HTR-8/SVneo (cell line): ENCODE data around the gene SLC25A41.

Experiments
- DNase-seq: peaks from one replicate; pipeline ENCODE4 v3.0.0; 2011; ENCODE audit warnings: low spot score, mixed read lengths; ENCODE audit not compliant: insufficient read length
- FAIRE-seq: peaks from 2 replicates; lab custom pipeline; 2011; peaks lifted over from hg19 to GRCh38; lab: Jason Lieb, UNC

Gene SLC25A41

DNA sequence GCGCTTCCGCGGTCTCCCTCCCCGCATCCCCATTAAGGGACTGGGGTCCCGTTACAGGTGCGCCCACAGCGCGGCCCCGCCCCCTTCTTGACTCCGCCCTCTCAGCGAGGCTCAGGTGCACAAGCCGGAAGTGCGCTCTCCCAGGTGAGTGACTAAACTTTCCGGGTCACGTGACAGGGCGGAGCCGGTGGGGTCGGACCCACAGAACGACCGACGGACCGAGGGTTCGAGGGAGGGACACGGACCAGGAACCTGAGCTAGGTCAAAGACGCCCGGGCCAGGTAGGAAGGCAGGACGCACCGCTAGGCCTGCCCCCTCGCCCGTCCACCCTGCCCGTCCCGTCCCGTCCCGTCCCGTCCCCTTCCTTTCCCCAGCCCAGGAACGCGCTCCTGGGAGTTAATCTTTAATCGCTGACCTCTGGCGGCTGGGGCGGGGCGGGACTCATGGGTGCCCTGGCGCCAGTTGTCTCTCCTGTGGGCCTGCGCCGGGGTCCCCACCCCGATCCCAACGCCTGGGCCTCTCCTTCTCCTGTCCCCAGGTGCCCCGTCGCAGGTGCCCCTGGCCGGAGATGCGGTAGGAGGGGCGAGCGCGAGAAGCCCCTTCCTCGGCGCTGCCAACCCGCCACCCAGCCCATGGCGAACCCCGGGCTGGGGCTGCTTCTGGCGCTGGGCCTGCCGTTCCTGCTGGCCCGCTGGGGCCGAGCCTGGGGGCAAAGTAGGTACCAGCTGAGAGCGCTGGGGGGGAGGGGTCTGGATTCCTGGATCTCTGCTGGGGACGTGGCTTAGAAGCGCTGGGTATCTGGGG, 30.7 kb upstream of the SLC25A41 start, which contains the start of gene CRB3:
Gene CRB3, plus strand, starts transcription at position 202 of the 804 bp plus-strand sequence. Its CDS starts 431 bp downstream, at position 633.
- DNase-seq (no peak), FAIRE-seq (no peak)

DNA sequence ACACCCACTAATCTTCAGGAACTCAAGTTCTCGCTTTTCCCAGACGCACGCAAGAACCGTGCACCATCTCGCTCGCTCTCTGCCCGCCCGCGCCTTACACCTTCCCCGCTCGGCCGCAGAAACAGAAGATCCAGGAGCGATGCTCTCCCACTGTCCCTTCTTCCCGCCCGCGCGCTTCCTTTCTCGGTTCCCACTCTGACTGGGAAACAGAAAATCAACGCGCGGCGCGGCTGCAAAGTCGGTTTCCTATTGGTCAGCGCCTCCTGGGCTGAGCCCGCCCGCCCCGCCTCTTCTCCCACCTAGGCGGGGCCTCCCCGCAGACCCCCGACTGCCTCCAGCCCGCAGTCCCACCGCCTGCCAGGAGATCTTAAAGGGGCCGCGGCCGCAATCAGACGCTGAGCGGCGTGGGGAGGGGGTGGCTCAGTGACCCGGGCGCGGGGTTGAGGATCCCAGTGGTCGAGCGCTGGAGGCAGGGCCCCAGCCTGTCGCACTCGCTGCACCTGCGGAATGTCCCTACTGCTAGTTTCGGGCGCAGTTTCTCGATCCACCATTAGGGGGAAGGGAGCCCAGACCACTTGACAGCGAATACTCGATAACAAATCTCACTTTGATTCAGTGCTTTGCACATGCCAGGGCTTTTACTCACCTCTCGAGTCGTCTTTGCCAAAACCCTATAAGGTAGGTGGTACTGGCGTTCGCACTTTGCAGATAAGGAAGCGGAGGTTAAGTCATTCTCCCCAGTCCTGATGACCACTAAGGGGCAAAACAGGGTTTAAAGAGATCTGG, 26.7 kb upstream of the SLC25A41 start:
- FAIRE-seq: peak; percentile 42

DNA sequence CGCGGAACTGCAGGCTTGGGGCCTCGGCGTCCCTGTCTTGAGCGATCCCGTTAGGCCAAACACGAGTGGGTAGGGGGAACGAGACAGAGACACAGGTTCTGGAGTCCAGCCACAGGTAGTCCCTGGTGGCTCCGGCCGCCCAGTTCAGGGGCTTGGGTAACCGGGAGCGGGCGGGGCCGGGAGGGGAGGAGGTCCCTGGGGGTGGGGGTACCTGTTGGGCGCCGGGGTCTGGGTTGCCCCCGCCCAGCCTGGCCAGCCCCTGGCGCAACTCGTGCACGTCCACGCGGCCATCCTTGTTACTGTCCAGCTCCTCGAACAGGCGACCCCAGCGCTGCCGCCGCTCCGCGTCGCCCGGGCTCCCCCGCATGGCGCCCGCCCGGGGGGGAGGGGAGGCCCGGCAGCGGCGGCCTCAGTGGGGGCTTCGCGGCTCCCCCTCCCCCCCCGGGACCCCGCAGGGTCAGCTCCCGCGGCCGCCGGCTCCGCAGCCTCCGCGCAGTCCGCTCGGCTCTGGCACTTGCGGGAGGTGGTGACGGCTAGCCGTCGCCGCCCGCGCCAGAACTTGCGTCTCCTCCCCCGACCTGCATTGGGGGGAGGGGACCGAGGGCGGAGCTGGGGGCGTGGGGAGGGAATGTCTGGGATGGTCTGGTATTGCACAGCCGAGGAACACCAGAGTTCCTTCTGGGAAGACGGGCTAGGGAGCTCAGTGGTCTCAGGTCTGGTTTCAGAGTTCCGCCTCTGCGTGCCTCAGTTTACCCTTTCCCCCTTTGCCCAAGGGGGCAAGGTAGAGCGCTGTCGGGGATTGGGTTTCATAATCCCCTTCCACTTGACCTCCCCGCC, 25.9 kb upstream of the SLC25A41 start, which contains the start of gene SLC25A23:
Gene SLC25A23, minus strand, starts transcription at position 531 of the 837 bp plus-strand sequence. Its CDS starts 164 bp downstream, at position 367.
- DNase-seq: peak; percentile 78
- FAIRE-seq: peak; percentile 94

More for the DNA sequence above, 26.7 kb upstream of the SLC25A41 start:
- peak; percentile 98 for DNase-seq

DNA sequence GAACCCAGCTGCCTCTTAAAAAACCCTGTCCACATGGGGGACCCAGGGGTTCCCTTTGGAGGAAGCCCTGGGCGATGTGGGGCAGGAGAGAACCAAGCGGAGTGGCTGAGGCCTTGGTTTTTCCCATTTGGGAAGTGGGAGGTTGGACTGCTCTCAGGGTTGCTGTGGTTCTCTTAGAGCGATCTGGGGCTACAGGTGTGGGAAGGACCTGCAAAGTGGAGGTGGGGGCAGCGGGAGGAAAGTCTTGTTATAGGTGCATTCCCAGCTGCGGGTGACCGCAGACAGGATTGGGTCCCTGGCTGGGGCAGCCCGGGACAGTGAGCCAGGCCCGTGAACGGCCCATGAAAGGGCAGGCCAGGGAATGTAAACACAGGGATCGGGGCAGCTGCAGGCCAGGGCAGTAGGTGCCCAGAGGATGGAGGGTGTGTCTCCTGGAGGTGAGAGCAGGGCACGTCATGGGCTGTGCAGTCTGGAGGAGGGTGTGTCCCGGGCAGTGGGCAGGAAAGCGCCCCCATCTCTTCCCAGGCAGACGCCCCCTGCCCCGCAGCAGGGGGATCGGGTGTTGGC, 25.2 kb upstream of the SLC25A41 start:
- peak; percentile 52 for FAIRE-seq

DNA sequence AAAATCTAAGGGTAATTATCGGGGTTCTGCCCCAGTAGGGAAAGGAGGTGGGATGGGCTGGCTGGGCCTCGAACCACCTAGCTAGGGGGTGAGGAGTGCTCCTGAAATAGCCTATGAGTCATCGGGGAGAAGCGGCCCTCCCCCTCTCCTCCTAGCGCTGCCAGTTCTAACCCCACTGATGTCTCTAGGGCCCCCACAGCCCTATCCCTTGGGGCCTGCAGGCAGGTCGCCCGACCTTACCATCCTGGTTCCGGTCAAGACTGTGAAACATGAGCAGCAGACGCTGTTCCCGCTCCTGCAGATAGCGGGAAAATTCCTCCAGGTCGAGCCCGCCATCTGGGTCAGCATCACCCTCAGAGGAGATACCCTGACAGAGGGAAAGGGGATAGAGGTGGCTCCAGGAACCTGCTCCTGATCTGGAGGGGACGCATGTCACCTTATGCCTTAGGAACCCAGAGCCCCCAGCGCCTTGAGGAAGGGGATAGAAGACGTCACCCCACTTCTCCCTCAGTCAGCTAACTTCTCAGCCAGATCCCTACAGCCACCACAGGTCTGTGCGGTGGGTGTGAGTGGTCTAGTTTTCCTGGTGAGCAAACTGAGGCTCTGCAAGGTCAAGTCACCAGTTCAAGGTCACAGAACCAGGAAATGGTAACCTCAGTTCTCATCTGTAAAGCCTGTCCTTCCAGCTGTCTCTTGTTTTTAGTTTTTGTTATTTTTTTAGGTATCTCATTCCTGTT, 24.6 kb upstream of the SLC25A41 start:
- FAIRE-seq: peak; percentile 16
- DNase-seq: no peak

More for the DNA sequence above, 25.2 kb upstream of the SLC25A41 start:
- no peak for DNase-seq

DNA sequence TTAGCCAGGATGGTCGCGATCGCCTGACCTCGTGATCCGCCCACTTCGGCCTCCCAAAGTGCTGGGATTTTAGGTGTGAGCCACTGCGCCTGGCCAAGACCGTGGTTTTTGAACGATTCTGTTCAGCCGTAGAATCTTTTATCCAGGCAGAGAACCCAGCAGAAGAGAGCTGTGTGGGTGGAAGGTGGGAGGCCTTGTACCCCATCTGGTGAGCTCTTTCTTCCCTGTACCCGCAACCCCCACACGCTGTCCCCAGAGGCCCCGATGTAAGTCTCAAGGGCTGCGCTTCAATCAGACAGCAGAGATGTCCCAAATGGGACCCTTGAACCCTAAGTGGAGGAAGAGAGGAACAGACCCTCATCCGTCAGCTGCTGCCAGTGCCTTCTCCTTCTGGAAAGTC, 22.4 kb upstream of the SLC25A41 start:
- no peak for DNase-seq
- FAIRE-seq: no peak

DNA sequence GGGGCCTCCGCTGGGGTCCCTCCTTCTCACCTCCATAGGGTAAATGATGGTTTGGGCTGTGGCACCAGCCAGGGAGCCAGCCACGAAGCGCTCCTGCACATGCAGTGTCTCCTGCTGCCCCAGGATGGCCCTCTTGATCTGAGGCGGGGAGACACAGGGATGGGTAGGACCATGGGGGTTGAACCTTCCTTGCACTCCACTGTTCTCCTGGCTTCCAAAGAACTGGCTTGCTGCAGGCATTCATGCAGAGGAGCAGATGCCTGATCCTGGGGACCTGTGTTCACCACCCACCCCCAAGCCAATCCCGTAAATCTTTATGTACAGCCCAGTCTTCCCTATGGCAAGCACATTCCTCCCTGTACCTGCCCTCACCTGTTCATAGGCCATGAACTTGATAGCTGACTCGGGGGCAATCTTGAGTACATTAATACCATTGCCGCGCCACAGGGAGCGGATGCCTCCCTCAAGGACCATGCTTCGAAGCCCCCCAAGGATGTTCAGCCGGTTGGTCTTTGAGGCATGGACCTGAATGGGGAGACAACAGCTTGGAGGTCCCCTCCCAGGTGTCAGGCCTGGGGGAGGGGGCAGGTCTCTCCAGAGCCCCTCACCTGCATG, 20.5 kb upstream of the SLC25A41 start:
- DNase-seq (no peak), FAIRE-seq (no peak)

DNA sequence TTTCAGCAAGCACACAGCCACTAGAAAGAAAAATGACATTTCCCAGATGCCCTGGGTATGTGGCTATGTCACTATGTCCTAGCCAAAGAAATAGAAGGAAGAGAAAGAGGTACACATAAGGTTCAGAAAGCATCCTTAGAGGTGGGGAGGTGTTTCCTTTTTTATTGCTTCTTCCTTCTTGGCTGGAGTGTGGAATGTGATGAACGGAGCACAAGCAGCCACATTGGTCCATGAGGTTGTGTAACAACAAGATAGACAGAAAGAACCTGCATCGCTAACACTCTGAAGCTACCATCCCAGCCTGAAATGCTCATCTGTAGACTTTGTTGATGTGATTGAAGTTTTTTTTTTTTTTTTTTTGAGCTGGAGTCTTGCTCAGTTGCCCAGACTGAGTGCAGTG, 19.3 kb upstream of the SLC25A41 start:
- DNase-seq: no peak
- FAIRE-seq: no peak

DNA sequence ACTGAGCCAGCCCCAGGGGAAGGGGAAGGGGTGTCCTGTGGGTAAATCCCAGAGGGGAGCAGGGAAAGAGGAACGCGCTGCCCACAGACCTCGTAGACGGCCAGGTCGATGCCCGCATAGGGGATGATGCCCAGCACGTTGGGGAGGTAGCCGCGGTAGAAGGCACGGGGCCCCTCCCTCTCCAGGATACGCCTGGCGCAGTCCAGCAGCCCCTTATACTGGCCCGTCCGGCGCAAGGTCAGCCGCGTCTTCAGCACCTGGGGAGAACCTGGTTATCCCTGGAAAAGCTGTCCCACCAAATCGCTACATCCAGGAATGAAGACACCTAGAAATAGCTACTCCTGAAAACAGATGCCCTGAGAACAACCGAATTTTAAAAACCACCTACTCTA, 18.7 kb upstream of the SLC25A41 start:
- no peak for FAIRE-seq
- no peak for DNase-seq

DNA sequence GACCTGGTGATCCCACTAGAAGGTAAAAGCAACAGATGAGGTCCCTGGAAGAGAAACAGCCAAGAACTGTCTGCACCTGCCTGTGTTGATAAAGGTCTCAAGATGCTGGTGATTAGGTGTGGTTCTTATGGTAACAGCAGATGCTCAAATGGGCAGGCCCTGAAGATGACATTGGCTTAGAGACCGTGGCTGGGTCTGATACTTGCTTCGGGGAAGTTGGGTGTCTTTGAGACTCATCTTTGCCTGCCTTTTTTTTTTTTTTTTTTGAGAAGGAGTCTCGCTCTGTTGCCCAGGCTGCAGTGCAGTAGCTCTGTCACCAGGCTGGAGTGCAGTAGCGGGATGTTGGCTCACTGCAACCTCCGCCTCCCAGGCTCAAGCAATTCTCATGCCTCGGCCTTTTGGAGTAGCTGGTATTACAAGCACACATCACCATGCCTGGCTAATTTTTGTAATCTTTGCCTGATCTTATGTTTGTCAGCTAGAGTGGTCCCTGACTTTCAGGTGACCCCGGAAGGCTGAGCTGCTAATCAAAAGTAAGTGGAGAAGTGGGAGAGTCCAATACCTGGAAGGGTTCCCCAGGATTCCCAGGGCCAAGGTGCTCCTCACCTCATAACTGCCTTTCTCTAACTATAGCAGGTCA, 18.1 kb upstream of the SLC25A41 start:
- DNase-seq (no peak), FAIRE-seq (no peak)

DNA sequence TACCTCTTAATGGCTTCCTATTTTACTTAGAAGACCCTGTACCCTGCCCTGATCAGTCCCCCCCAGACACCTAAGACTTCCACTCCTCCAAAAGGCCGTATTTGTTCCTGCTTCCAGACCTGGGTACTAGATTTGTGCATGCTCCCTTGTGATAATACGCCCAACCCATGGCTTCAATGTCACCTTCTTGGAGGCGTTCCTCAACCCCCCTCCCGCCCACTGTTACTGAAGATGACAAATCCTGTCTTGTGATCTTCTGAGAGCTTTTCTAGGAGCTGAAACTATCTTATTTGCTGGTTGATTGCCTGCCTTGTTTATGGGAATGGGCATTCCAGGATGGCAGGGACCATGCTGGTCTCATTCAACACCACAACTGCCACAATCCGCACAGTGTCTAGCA, 16.6 kb upstream of the SLC25A41 start:
- DNase-seq (no peak), FAIRE-seq (no peak)

DNA sequence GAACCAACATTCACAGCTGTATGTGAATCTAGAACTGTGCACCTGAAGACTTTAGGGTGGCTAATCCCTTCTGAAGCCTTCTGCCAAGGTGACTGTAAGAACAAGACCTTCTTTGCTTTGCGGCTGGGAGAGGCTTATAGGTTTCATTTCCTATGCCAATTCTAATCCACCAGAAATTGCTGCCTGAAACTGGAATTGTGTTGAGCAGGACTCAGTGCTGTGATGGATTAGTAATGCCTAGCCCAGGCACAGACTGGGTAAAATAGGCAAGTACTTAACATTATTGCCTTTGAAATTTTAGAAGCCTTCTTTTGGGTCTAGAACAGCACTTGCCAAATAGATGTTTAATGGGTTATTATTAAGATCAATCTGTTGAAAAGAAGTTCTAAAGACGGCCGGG, 14.5 kb upstream of the SLC25A41 start:
- FAIRE-seq (no peak), DNase-seq (no peak)

DNA sequence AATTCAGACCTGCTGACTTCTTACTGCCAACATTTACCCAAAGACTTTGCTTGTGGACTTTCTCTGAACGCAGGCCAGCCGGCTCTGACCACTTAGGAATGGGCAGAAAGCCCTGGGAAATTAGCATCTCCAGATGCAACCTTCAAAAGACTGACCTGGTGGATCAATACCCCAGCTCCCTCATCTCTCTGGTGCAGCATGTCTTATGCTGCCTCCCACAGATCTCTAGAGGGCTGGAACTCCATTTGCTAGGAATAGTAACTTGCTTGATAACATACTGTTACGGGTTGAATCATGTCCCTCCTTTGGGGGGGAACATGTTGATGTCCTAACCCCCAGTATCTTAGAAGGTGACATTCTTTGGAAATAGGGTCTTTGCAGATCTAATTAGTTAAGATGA, 12.9 kb upstream of the SLC25A41 start:
- FAIRE-seq: no peak
- DNase-seq: no peak

DNA sequence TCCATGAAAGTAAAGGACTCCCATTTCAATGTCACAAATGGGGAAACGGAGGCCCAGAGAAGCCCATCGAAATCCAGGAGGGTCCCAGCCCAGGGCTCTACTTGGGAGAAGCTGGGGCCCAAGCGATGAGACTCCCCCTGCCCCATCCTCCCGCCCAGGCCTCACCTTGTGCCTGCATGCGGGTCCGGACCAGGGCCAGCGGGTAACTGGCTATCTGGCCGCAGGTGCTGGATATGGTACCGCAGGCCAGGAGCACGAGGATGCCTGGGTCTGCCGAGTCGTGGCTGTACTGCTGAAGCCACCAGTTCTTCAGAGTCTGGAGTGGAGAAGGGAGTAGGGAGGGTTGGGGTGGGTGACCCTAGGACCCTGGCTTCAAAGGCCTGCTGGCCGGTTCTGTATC, 10.4 kb upstream of the SLC25A41 start:
- DNase-seq: no peak

DNA sequence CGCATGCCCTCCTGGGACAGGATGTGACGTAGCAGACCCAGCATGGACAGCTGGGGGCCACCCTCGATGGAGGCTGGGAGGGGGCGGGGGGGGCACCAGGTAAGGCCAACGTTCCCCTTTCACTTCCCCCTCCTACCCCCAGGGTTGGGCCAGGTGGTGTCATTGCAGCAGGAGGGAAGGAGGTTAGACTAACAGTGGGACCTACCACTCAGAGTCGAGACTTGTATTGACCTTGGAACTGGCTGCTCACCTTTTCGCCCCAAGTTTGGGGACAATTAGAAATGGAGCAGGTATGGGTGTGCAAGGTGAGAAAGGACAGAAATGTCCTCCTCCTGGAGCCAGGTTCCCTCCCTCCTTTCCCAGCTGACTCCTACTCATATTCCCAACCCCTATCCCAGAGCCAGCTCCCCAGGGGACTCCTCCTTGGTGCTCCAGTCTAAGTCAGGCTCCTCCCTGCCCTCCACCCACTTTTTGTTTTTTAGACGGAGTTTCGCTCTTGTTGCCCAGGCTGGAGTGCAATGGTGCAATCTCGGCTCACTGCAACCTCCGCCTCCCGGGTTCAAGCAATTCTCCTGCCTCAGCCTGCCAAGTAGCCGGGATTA, 8.6 kb upstream of the SLC25A41 start:
- DNase-seq (no peak), FAIRE-seq (no peak)

More for the DNA sequence above, 10.4 kb upstream of the SLC25A41 start:
- no peak for FAIRE-seq

DNA sequence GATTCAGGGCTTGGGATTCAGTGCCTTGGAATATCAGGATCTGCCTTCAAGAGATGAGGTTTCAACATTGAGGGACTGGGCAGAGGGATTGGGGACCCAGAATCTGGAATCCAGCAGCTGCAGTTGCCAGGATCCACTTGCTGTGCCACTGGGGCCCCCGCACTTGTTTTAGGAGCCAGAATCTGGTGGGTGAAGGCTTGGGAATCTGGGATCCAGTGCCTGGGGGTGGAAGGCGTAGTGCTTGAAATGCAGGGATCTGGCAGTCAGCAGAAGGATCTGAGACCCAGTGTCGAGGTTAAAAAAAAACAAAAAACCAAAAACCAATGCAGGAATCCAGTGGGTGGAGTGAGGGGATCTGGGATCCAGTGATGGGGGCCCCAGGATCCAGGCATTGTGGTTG, 7.3 kb upstream of the SLC25A41 start:
- DNase-seq (no peak), FAIRE-seq (no peak)

DNA sequence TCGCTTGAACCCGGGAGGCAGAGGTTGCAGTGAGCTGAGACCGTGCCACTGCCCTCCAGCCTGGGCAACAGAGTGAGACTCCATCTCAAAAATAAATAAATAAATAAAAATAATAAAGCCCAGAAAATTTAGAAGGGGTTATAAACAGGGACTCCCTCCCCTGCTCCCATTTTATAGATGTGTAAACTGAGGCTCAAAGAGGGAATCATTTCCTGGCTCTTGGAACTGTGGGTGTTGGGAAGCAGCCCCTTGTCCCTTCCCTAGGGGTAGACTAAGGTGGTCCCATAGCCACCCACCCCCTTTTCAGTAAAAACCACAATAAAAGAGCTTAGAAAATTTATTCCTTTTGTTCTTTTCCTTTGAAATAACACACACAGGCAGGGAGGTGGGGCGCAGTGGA, 6.2 kb upstream of the SLC25A41 start:
- FAIRE-seq (no peak), DNase-seq (no peak)

DNA sequence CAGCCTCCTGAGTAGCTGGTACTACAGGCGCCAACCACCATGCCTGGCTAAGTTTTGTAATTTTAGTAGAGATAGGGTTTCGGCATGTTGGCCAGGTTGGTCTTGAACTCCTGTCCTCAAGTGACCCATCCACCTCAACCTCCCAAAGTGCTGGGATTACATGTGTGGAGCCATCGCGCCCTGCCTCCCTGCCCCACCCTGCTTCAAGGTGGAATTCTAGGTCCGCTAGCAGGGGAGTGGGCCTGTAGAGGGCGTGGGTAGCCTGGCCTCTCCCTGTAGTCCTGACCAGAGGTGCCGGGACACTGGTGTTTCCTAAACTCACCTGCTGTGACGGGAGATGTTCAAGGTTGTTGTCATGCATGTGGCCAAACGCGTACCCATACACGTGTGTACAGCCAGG, 398 bp downstream of the SLC25A41 start:
- DNase-seq (no peak), FAIRE-seq (peak; percentile 28)
